ENCODE data around the gene SERP2. TPM values are rescaled to one million over a fixed set of nuclear protein-coding genes. Genes with fewer than 3 reads are reported as not detected.

Gene SERP2
- total RNA-seq, 1 donor from 2014 or later: 0.24 TPM

GRCh38 chr13:44385847-44386246 lies 12.2 kb downstream of the SERP2 start:
- no peak overlapping the region for H3K27ac Mint-ChIP-seq
- intact Hi-C loops (cut with micrococcal nuclease): no loop called here
- CTCF ChIA-PET: no interaction called here
- H3K36me3 Mint-ChIP-seq (ENCODE audit: low read depth): no peaks in the 10 kb centered on the region
- H3K4me1 Mint-ChIP-seq: peaks cover 2% of the 10 kb centered on the region
- no peaks in the 10 kb centered on the region for H3K9me3 Mint-ChIP-seq
- POLR2A ChIA-PET: no interaction called here
- ATAC-seq (ENCODE audit: low read depth) (no peak), DNase-seq (no peak)
- H3K4me3 Mint-ChIP-seq: no peak overlapping the region
- no peaks in the 10 kb centered on the region for H3K27me3 Mint-ChIP-seq
- TF ChIP-seq CTCF (IDR thresholded peaks at IDR 0.05): no peak

- peaks cover 2% of the 10 kb centered on the region for H3K4me1 Mint-ChIP-seq
- no peaks in the 10 kb centered on the region for H3K27me3 Mint-ChIP-seq
- DNase-seq (no peak), ATAC-seq (ENCODE audit: low read depth) (no peak)
- H3K9me3 Mint-ChIP-seq: no peaks in the 10 kb centered on the region
- H3K36me3 Mint-ChIP-seq (ENCODE audit: low read depth): no peaks in the 10 kb centered on the region
- no peak overlapping the region for H3K27ac Mint-ChIP-seq
- H3K4me3 Mint-ChIP-seq: no peak overlapping the region
- intact Hi-C loops (cut with micrococcal nuclease): no loop called here
- TF ChIP-seq CTCF (IDR thresholded peaks at IDR 0.05): no peak
- CTCF ChIA-PET: no interaction called here
- POLR2A ChIA-PET: no interaction called here
Measured at GRCh38 chr13:44386913-44387556, 13.4 kb downstream of the SERP2 start.

- no peak for DNase-seq
- H3K4me3 Mint-ChIP-seq: no peak overlapping the region
- H3K9me3 Mint-ChIP-seq: no peaks in the 10 kb centered on the region
- intact Hi-C loops (cut with micrococcal nuclease): no loop called here
- CTCF ChIA-PET: no interaction called here
- TF ChIP-seq CTCF (IDR thresholded peaks at IDR 0.05): no peak
- ATAC-seq (ENCODE audit: low read depth): no peak
- H3K36me3 Mint-ChIP-seq (ENCODE audit: low read depth): no peaks in the 10 kb centered on the region
- peaks cover 1% of the 10 kb centered on the region for H3K27me3 Mint-ChIP-seq
- H3K4me1 Mint-ChIP-seq: peaks cover 2% of the 10 kb centered on the region
- POLR2A ChIA-PET: no interaction called here
- H3K27ac Mint-ChIP-seq: no peak overlapping the region
Measured at GRCh38 chr13:44388427-44389059, 14.9 kb downstream of the SERP2 start.

- Mint-ChIP-seq H3K36me3 (ENCODE audit: low read depth) (no peaks in the 10 kb centered on the region), H3K4me3 (no peak overlapping the region), H3K9me3 (no peaks in the 10 kb centered on the region), H3K27ac (no peak overlapping the region), H3K27me3 (peaks cover 2% of the 10 kb centered on the region), H3K4me1 (peaks cover 2% of the 10 kb centered on the region)
- intact Hi-C loops (cut with micrococcal nuclease): no loop called here
- no peak for TF ChIP-seq CTCF (IDR thresholded peaks at IDR 0.05)
- ChIA-PET POLR2A (no interaction called here), CTCF (no interaction called here)
- DNase-seq: no peak
- no peak for ATAC-seq (ENCODE audit: low read depth)
Measured at GRCh38 chr13:44389060-44389666, 15.5 kb downstream of the SERP2 start.

- intact Hi-C loops (cut with micrococcal nuclease): no loop called here
- peaks cover 2% of the 10 kb centered on the region for H3K27me3 Mint-ChIP-seq
- CTCF ChIA-PET: no interaction called here
- H3K4me1 Mint-ChIP-seq: peaks cover 2% of the 10 kb centered on the region
- H3K36me3 Mint-ChIP-seq (ENCODE audit: low read depth): no peaks in the 10 kb centered on the region
- H3K9me3 Mint-ChIP-seq: no peaks in the 10 kb centered on the region
- H3K27ac Mint-ChIP-seq: no peak overlapping the region
- POLR2A ChIA-PET: no interaction called here
- no peak for ATAC-seq (ENCODE audit: low read depth)
- TF ChIP-seq CTCF (IDR thresholded peaks at IDR 0.05): no peak
- H3K4me3 Mint-ChIP-seq: no peak overlapping the region
- no peak for DNase-seq
Measured at GRCh38 chr13:44389876-44390275, 16.3 kb downstream of the SERP2 start.

All from activated B cell treated with CpG ODN at 0.5 μM for 24 hours (primary cell).